ENCODE results near the gene LINC00237.
A peak's percentile ranks its signal among the peaks of the same experiment; 100 is the strongest.

The LINC00237 gene

GRCh38 chr20:21064924-21065323 lies 41.2 kb downstream of the LINC00237 start:
- in situ Hi-C loops (cut with HindIII; ENCODE audit: low pct_ligation_motif_present, low pct_unique_long_range_greater_than_20kb, low sequenced_read_pairs): no loop called here
- DNase-seq: no peak

- no peak for DNase-seq
- in situ Hi-C loops (cut with HindIII; ENCODE audit: low pct_ligation_motif_present, low pct_unique_long_range_greater_than_20kb, low sequenced_read_pairs): no loop called here
These were observed 42.9 kb downstream of the LINC00237 start for GRCh38 chr20:21063276-21063675.

- in situ Hi-C loops (cut with HindIII; ENCODE audit: low pct_ligation_motif_present, low pct_unique_long_range_greater_than_20kb, low sequenced_read_pairs): no loop called here
- no peak for DNase-seq
These were observed 53.0 kb downstream of the LINC00237 start for GRCh38 chr20:21053002-21053762.

- in situ Hi-C loops (cut with HindIII; ENCODE audit: low pct_ligation_motif_present, low pct_unique_long_range_greater_than_20kb, low sequenced_read_pairs): no loop called here
- DNase-seq: no peak
These were observed 53.5 kb downstream of the LINC00237 start for GRCh38 chr20:21052686-21053001.

- no peak for DNase-seq
- in situ Hi-C loops (cut with HindIII; ENCODE audit: low pct_ligation_motif_present, low pct_unique_long_range_greater_than_20kb, low sequenced_read_pairs): no loop called here
These were observed 53.9 kb downstream of the LINC00237 start for GRCh38 chr20:21052241-21052640.

DNA sequence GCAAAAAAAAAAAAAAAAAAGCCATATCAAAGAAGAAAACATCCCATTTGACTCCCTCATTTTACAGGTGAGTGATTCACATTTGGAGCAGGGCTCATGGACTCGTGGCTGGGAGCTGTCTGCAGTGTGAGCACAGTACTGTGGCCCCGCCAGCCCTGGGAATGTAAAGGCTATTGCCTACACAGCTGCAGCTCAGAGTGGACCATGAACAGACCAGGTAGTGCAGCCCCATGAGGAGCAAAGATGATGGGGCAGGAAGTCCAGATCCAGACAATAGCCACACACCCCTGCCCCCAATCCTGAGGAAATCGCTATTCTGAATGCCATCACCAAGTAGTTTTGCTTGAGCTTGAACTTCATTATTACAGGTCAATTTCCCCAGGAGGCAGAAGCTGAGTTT lies 55.4 kb downstream of the LINC00237 start:
- in situ Hi-C loops (cut with HindIII; ENCODE audit: low pct_ligation_motif_present, low pct_unique_long_range_greater_than_20kb, low sequenced_read_pairs): no loop called here
- DNase-seq: no peak

DNA sequence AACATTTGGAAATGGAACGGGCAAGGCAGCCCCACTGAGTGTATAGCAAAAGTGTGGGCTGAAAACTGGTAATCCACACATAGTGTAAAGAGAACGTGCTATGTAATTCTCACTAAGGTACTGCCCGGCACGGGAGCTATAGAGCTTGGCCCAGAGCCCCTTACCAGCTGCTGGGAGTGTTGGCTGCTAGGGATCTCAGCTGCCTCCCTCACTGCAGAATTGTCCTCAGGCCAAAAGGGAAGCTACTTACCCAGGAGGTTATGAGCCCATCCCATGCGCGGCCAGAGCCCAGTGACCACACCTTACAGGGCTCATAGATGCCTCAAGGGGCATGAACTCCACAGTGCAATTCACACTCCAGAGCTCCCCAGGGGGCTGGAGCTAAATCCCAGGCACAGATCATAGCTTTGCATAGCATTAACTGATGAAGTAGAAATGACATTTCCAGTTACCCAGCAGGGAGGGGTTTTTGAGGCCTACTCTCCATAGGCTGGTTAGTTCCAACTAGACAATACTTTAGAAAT lies 56.8 kb downstream of the LINC00237 start:
- in situ Hi-C loops (cut with HindIII; ENCODE audit: low pct_ligation_motif_present, low pct_unique_long_range_greater_than_20kb, low sequenced_read_pairs): no loop called here
- DNase-seq: no peak

- peak; percentile 48 for DNase-seq
- in situ Hi-C loops (cut with HindIII; ENCODE audit: low pct_ligation_motif_present, low pct_unique_long_range_greater_than_20kb, low sequenced_read_pairs): no loop called here
These were observed 57.3 kb downstream of the LINC00237 start for GRCh38 chr20:21048841-21049273.

DNA sequence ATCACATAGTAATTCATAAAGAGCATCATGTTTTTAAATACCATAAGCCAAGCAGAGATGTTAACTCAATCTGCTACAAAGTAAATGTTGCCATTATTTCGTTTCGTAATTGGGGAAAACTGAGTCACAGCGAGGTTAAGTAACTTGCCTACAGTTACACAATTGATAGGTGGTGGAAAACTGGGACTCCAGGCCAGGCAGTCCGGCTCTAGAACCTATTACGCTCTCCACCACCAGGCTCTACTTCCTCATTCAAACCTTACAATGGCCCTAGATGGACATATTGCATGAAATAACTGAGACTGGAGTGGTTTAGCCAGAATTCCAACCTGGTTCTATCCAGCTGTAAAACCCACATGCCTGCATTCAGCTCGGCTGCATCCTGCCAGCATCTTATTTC lies 58.2 kb downstream of the LINC00237 start:
- in situ Hi-C loops (cut with HindIII; ENCODE audit: low pct_ligation_motif_present, low pct_unique_long_range_greater_than_20kb, low sequenced_read_pairs): no loop called here
- DNase-seq: no peak

DNA sequence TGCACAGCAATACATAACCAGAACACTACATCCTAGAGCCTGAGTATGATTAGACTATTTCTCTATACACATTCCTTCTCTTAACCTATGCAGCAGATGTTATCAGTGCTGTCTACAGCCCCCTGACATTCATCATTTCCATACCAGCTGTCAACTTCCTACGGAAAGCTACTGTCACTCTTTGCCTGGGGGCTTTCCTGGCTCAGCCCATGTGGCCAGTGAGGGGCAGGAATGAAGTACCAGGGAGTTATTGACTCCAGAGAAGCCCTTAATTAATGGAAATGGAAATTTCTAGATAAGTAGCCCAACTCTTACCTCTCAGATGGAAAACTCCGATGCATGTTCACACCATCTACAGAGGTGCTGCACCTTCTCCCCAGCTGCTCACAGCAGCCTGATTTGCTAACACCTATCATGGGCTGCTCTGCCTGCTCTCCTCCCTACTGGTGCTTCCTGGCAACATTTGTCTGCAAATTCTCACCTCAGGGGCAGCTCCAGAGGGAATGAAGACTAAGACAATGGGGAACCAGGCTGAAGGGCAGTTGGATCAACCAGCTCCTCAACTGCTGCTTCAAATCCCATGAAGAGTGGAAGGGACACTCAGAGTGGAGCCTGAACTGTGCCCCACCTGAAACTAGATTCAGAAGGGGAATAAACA lies 59.6 kb downstream of the LINC00237 start:
- no peak for DNase-seq
- in situ Hi-C loops (cut with HindIII; ENCODE audit: low pct_ligation_motif_present, low pct_unique_long_range_greater_than_20kb, low sequenced_read_pairs): no loop called here
